KMS-11 (cell line): ENCODE results near the gene HIVEP1.

Source experiments
- H2AFZ ChIP-seq: fragments of 200-600 bp; sonication (generic); 2 replicates; pipeline ENCODE4 v1.6.1; 2016; ENCODE audit warnings: antibody characterized with exemption, mixed run types, low read depth
- H3K27ac ChIP-seq: fragments of 200-600 bp; sonication (generic); 2 replicates; pipeline ENCODE4 v1.6.1; 2016; ENCODE audit warnings: mild to moderate bottlenecking, mixed run types
- H3K27me3 ChIP-seq: fragments of 200-600 bp; sonication (generic); 2 replicates; pipeline ENCODE4 v1.6.1; 2017; ENCODE audit warnings: mild to moderate bottlenecking, low read depth, mixed run types, moderate library complexity; ENCODE audit not compliant: insufficient read depth
- H3K36me3 ChIP-seq: fragments of 200-600 bp; sonication (generic); 2 replicates; pipeline ENCODE4 v1.6.1; 2017; ENCODE audit warnings: mild to moderate bottlenecking, mixed run types; ENCODE audit not compliant: insufficient read depth
- H3K4me1 ChIP-seq: fragments of 200-600 bp; sonication (generic); 2 replicates; pipeline ENCODE4 v1.6.1; 2016; ENCODE audit warnings: mild to moderate bottlenecking, low read depth, mixed run types; ENCODE audit not compliant: poor library complexity, severe bottlenecking
- H3K4me2 ChIP-seq: fragments of 200-600 bp; sonication (generic); 2 replicates; pipeline ENCODE4 v1.7.0; 2016; ENCODE audit warnings: mild to moderate bottlenecking, mixed run types
- H3K4me3 ChIP-seq: fragments of 200-600 bp; sonication (generic); IDR thresholded peaks from 2 replicates; pipeline ENCODE4 v1.6.1; 2017; ENCODE audit warnings: low read depth, low read length, mixed read lengths; ENCODE audit not compliant: insufficient read depth
- H3K79me2 ChIP-seq: fragments of 200-600 bp; sonication (generic); 2 replicates; pipeline ENCODE4 v1.6.1; 2016; ENCODE audit warnings: low read depth, mixed run types; ENCODE audit not compliant: insufficient read depth
- H3K9ac ChIP-seq: fragments of 200-600 bp; sonication (generic); 2 replicates; pipeline ENCODE4 v1.6.1; 2016; ENCODE audit warnings: mild to moderate bottlenecking, mixed run types
- H4K20me1 ChIP-seq: fragments of 200-600 bp; sonication (generic); 2 replicates; pipeline ENCODE4 v1.6.1; 2016; ENCODE audit warnings: mild to moderate bottlenecking, mixed run types; ENCODE audit not compliant: insufficient read depth
- TF ChIP-seq, protein P1 (sequence below): fragments of 200-600 bp; sonication (generic); conservative IDR thresholded peaks from 2 replicates; pipeline ENCODE4 v1.6.1; 2017; ENCODE audit warnings: low read depth, mild to moderate bottlenecking, antibody characterized with exemption, low read length, moderate library complexity, mixed read lengths

HIVEP1 gene

DNA sequence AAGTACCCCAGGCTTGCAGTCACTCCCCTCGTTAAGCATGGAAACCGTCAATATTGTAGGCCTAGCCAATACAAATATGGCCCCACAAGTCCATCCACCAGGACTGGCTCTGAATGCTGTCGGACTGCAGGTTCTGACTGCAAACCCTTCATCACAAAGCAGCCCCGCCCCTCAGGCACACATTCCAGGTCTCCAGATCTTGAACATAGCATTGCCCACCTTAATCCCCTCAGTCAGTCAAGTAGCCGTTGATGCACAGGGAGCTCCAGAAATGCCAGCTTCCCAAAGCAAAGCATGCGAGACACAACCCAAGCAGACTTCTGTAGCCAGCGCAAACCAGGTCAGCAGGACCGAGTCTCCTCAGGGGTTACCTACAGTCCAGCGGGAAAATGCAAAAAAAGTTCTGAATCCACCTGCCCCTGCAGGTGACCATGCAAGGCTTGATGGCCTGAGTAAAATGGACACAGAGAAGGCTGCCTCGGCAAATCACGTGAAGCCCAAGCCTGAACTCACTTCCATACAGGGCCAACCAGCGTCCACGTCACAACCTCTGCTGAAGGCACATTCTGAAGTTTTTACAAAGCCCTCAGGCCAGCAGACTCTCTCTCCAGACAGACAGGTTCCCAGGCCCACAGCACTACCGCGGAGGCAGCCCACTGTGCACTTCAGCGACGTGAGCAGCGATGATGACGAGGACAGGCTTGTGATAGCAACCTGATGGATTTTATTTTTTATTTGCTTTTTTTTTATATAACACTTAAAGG is 151.8 kb downstream of the HIVEP1 start:
- TF ChIP-seq, protein P1, sequence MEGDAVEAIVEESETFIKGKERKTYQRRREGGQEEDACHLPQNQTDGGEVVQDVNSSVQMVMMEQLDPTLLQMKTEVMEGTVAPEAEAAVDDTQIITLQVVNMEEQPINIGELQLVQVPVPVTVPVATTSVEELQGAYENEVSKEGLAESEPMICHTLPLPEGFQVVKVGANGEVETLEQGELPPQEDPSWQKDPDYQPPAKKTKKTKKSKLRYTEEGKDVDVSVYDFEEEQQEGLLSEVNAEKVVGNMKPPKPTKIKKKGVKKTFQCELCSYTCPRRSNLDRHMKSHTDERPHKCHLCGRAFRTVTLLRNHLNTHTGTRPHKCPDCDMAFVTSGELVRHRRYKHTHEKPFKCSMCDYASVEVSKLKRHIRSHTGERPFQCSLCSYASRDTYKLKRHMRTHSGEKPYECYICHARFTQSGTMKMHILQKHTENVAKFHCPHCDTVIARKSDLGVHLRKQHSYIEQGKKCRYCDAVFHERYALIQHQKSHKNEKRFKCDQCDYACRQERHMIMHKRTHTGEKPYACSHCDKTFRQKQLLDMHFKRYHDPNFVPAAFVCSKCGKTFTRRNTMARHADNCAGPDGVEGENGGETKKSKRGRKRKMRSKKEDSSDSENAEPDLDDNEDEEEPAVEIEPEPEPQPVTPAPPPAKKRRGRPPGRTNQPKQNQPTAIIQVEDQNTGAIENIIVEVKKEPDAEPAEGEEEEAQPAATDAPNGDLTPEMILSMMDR = no peak
- no peaks in the 10 kb centered on the region for H3K79me2 ChIP-seq
- no peak overlapping the region for H3K9ac ChIP-seq
- no peak overlapping the region for H3K4me3 ChIP-seq
- no peak overlapping the region for H2AFZ ChIP-seq
- H3K27ac ChIP-seq = no peak overlapping the region
- peaks cover 7% of the 10 kb centered on the region; the same call in 1 of the 2 replicates for H3K36me3 ChIP-seq
- no peaks in the 10 kb centered on the region for H4K20me1 ChIP-seq
- no peaks in the 10 kb centered on the region for H3K27me3 ChIP-seq
- no peaks in the 10 kb centered on the region for H3K4me1 ChIP-seq
- no peak overlapping the region for H3K4me2 ChIP-seq

DNA sequence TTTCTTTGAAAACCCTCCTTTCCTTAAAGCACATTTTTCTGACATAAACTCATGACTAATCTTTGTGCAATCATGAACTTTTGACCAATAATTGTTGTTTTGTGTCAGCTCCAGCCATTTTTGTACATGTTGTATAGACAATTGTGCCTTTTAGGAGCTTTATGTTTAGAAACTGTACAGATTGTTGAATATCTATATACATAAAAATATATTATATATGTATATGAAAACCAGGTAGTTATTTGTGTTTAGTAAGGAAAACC is 152.3 kb downstream of the HIVEP1 start:
- no peak overlapping the region for H3K9ac ChIP-seq
- H4K20me1 ChIP-seq = no peaks in the 10 kb centered on the region
- H2AFZ ChIP-seq = no peak overlapping the region
- no peak overlapping the region for H3K27ac ChIP-seq
- no peaks in the 10 kb centered on the region for H3K27me3 ChIP-seq
- H3K4me1 ChIP-seq = no peaks in the 10 kb centered on the region
- TF ChIP-seq, protein P1 = no peak
- no peak overlapping the region for H3K4me2 ChIP-seq
- no peak overlapping the region for H3K4me3 ChIP-seq
- H3K79me2 ChIP-seq = no peaks in the 10 kb centered on the region
- peaks cover 7% of the 10 kb centered on the region; the same call in 1 of the 2 replicates for H3K36me3 ChIP-seq

DNA sequence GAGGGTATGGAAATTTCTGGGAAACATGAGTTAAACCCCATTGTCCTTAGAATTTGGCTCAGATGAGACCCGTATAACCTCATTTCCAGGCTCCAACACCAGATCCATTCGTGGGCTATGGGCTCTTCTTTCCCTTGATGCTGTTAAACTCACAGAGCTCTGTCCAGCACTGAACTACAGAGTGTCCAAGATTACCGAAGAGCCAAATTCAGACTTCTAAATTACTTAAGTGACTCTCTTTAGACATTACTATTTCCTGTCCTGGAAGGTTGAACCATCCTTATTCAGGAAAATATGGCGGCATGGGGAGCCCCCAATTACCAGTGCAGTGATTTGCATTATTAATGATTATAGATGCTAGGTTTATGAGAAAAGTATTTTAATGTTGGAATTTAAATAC is 153.2 kb downstream of the HIVEP1 start:
- Histone ChIP-seq H3K9ac (no peak overlapping the region), H3K27ac (no peak overlapping the region), H3K4me3 (no peak overlapping the region), H4K20me1 (no peaks in the 10 kb centered on the region), H3K36me3 (peaks cover 7% of the 10 kb centered on the region; the same call in 1 of the 2 replicates), H3K79me2 (no peaks in the 10 kb centered on the region), H3K4me1 (no peaks in the 10 kb centered on the region), H3K27me3 (no peaks in the 10 kb centered on the region), H2AFZ (no peak overlapping the region), H3K4me2 (no peak overlapping the region)
- TF ChIP-seq, protein P1 = no peak

DNA sequence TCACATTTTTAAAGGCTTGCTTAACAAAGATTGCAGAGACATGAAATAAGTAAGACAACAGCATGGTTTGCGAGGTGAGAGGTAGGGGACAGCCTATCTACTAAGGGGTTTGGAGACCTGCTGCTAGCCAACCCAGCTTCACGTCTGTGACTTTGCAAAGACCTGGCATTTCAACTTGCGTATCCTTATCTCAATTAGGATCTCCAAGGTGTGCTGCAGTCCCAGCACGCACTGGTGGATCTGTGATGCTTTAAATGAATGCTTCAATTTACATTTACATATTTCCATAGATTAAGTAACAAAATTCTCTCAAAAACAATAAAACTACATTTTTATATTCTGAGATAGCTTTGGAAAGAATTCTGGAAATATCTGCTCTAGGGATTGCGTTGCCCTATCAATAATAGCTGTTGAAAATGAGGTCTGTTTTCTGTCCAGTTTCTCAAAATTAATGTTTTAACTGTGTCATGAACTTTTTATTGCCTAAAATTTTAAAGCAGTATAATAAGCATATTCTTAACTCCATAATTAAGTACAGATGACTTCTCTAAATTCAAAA is 153.7 kb downstream of the HIVEP1 start:
- Histone ChIP-seq H3K9ac (no peak overlapping the region), H2AFZ (no peak overlapping the region), H3K27me3 (no peaks in the 10 kb centered on the region), H3K36me3 (peaks cover 7% of the 10 kb centered on the region; the same call in 1 of the 2 replicates), H3K27ac (no peak overlapping the region), H3K4me2 (no peak overlapping the region), H4K20me1 (no peaks in the 10 kb centered on the region), H3K4me1 (no peaks in the 10 kb centered on the region), H3K79me2 (no peaks in the 10 kb centered on the region), H3K4me3 (no peak overlapping the region)
- TF ChIP-seq, protein P1 = no peak
